Caki2 (cell line): ENCODE measurements around the gene CBX4. TPM values are rescaled to one million over a fixed set of nuclear protein-coding genes. Genes with fewer than 3 reads are reported as not detected.

Source experiments
- DNase-seq: peaks from one replicate; pipeline ENCODE4 v3.0.0-alpha.2; 2015; ENCODE audit warnings: low read depth
- in situ Hi-C: cut with HindIII; loops from 2 replicates; pipeline ENCODE4 v1.10.0; 2016; ENCODE audit warnings: low sequenced_read_pairs, low pct_unique_long_range_greater_than_20kb, mixed read lengths
- total RNA-seq: library from RNA; depleted of rRNA; stranded (reverse); fragments of >200 nt; shearing (Covaris generic); gene quantifications from 2 replicates; pipeline ENCODE4 v1.2.3, GENCODE V29; 2014; ENCODE audit warnings: low replicate concordance; rRNA removed

The CBX4 gene
- total RNA-seq, 1 experiment from 2014 or later: 21.6 TPM

DNA sequence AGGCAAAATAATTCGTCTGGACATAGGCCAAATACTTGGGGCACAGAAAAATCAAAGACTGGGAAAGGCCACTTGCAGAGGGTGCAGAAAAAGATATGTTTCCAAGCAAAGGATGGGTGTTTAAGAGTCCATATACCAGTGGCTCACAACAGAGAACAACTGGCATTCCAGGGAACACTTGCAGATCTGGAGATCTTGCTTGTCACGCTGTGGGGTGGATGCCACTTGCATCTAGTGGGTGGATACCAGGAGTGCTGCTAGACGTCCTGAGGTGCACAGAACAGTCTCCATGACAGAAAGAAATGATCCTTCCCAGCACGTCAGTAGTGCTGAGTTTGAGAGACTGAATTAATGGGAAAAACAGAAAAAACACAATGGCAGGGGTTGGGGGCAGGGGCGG, 50.8 kb downstream of the CBX4 start:
- DNase-seq: no peak
- in situ Hi-C loops: no loop called here

DNA sequence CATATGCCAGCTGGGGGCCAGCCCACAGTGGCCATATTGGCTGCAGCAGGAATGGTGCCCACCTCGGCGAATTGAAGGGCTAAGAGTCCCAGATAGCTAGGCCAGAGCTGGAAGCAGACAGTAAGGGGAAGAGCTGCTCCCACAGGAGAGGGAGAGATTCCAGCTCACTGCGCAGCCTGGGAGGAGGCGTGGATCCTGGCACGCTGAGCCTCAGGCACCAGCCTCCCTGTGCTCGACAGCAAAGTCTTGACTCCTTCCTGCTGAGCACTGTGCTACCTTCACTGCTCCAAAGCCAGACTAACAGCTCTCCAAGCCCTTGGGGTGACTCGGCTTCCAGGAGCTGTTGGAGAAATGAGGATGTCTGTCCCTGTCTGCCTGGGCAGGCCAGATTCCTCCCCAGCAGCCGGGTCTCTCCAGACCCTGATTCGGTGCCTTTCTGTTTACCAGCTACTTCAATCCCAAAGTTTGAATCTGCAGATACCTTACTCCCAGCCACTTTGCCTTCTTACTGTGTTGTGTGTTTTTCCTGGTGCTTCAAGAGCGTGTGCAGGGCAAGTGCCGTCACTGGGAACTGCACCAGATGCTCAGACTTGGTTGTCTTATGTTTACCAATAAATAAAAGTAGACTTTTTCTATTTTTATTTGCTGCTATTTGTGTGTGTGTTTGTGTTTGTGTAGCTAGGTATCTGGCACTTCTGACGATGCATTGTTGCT, 52.2 kb downstream of the CBX4 start:
- DNase-seq: no peak
- in situ Hi-C loops: no loop called here

DNA sequence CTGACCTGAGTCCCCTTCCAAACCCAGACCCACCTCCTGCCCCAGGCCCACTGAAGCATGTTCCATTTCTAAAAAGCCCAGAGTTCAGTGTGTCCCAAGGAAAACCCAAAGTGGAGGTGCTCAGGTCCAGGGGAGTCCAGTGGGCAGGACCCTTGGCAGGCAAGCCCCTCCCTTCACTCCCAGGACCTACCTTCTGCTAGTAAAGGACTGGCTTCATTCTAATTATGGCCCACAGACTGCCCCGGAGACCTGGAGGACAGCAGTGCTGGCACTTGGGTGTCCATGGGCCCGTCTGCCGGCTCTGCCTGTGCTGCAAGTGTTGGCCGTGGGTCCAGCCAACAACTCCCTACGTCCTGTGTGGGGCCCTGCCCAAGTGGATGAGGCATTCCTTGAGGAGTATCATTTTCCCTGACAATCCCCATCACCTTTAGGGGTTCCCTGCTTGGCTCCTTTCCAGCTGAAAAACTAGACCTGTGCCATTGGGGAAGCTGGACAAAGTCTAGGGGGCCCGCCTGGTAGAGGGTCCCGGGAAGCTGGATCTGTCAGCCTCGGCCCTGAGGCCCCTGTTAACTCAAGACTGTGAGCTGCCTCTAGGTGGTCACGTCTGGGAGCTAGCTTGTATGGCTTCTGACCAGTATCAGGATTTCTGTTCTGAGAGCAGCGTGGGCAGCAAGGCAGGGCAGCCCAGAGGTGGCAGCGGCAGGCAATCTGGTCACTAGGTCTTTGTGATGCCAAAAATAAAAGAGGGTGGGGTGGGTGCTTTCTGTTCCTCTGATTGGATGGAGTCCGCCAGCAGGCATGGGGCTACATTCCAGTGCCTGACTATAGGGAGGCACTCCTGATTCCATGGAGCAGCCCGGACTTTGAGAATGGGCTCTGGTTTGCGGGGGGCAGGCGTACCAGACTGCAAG, 53.1 kb downstream of the CBX4 start:
- in situ Hi-C loops: no loop called here
- DNase-seq: no peak

DNA sequence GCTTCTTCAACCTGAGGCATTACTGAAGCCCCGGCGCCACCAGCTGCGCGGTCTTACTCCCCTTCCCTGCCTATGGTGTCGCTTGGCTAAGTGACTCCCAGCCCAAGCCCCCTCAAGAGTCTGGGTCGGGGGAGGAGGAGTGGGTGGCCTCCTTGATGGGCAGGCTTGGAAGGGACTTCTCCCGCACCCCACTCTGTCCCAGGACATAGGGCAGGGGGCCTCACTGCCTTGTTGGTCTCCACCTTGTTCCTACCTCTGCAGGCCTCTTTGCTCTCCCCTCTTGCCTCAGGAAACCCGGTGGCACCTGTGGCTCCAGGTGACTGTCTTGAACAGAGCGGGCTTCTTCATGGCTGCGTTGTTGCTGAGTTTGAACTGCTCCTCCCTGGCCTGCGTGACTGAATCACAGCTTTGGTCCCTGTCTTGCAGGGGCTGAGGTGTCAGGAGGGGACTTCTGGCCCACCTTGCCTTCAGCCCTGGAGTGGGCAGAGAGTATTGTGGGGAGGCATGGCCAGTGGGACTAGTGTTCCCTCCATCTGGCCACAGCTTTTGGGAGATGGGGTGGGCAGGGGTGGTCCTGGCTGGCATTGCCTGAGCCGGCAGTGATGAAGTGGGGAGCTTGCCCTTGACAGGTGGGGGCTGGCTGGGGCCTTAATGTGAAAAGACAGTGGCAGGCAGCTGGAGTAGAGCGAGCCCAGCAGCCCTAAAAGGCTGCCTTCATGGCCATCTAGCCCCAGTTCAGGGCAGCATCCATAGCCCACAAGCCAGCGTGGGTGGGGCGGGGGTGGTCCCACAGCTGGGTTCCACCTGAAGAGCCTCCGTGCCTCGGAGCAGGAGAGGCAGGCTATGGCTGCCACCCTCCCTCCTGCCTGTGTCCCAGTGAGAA, 54.0 kb downstream of the CBX4 start:
- in situ Hi-C loops: no loop called here
- no peak for DNase-seq

DNA sequence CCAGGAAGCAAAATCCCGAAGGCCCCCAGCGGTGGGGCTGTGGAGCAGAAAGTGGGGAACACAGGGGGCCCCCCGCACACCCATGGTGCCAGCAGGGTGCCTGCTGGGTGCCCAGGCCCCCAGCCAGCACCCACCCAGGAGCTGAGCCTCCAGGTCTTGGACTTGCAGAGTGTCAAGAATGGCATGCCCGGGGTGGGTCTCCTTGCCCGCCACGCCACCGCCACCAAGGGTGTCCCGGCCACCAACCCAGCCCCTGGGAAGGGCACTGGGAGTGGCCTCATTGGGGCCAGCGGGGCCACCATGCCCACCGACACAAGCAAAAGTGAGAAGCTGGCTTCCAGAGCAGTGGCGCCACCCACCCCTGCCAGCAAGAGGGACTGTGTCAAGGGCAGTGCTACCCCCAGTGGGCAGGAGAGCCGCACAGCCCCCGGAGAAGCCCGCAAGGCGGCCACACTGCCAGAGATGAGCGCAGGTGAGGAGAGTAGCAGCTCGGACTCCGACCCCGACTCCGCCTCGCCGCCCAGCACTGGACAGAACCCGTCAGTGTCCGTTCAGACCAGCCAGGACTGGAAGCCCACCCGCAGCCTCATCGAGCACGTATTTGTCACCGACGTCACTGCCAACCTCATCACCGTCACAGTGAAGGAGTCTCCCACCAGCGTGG, 54.8 kb downstream of the CBX4 start:
- no peak for DNase-seq
- in situ Hi-C loops: no loop called here

DNA sequence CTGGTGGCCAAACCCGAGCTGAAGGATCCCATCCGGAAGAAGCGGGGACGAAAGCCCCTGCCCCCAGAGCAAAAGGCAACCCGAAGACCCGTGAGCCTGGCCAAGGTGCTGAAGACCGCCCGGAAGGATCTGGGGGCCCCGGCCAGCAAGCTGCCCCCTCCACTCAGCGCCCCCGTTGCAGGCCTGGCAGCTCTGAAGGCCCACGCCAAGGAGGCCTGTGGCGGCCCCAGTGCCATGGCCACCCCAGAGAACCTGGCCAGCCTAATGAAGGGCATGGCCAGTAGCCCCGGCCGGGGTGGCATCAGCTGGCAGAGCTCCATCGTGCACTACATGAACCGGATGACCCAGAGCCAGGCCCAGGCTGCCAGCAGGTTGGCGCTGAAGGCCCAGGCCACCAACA, 55.3 kb downstream of the CBX4 start:
- DNase-seq: no peak
- in situ Hi-C loops: no loop called here

Other genes with a start within 250 kb of the CBX4 start
- 1.1 TPM in 1 of 2 replicates, not detected in the other for gene RBFOX3, start 228.4 kb downstream of the CBX4 start, total RNA-seq
- not detected in 2 replicates for gene ENPP7, start 108.5 kb downstream of the CBX4 start, total RNA-seq
- gene CBX2, start 61.3 kb downstream of the CBX4 start, total RNA-seq: 14.7 and 18.7 TPM in 2 replicates
- 19.8 and 22.8 TPM in 2 replicates for gene CBX8, start 42.4 kb downstream of the CBX4 start, total RNA-seq
- 25.8 and 27.0 TPM in 2 replicates for gene TBC1D16, start 196.4 kb upstream of the CBX4 start, total RNA-seq
- 7.2 and 41.3 TPM in 2 replicates for gene CCDC40, start 197.2 kb upstream of the CBX4 start, total RNA-seq